Activated naive CD4-positive, alpha-beta T cell treated with anti-CD3 and anti-CD28 coated beads, Interleukin-2, amount 50 U/mL, for 72 hours (primary cell): ENCODE data around the gene CAPZA2. TPM values are rescaled to one million over a fixed set of nuclear protein-coding genes. Genes with fewer than 3 reads are reported as not detected.

Source experiments
- ATAC-seq, 2 donors: fragments of 150-1000 bp; cut with Tn5 transposase; 2 replicates each; pipeline ENCODE4 v1.10.0; 2021; ENCODE audit warnings: mild to moderate bottlenecking in 2 of 2, moderate library complexity in 2 of 2
- DNase-seq, 2 donors: peaks; one replicate each; pipeline ENCODE4 v3.0.0; 2021 to 2022; ENCODE audit warnings: low spot score in 2 of 2
- H3K27ac Mint-ChIP-seq, 2 donors: one replicate each; pipeline ENCODE4 v1.8.0; 2022; ENCODE audit warnings: mild to moderate bottlenecking in 2 of 2, mixed read lengths in 2 of 2
- H3K36me3 Mint-ChIP-seq, 2 donors: one replicate each; pipeline ENCODE4 v1.8.0; 2022; ENCODE audit warnings: mixed read lengths in 2 of 2
- H3K9me3 Mint-ChIP-seq, 2 donors: one replicate each; pipeline ENCODE4 v1.8.0; 2022; ENCODE audit warnings: mixed read lengths in 2 of 2
- total RNA-seq, 2 donors: library from RNA; stranded (reverse); gene quantifications; one replicate each; pipeline ENCODE4 v1.2.3, GENCODE V29; 2022

The CAPZA2 gene
- total RNA-seq, 2 donors from 2014 or later = 97.3 to 148 TPM

DNA sequence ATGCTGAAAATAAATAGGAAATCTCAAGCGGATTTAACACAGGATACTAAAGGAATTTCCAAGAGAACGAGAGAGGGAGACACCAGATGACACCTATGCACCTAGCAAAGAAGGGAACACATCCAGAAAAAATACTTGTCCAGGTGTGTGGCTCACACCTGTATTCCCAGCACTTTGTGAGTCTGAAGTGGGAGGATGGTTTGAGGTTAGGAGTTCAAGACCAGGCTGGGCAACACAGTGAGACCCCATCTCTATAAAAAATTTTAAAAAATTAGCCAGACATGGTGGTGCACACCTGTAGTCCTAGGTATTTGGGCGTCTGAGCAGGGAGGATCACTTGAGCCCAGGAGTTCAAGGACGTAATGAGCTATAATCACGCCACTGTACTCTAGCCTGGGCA is 11.2 kb upstream of the CAPZA2 start:
- no peaks in the 10 kb centered on the region for H3K36me3 Mint-ChIP-seq
- no peak overlapping the region for H3K27ac Mint-ChIP-seq
- DNase-seq (no peak), ATAC-seq (no peak)
- H3K9me3 Mint-ChIP-seq = no peaks in the 10 kb centered on the region

DNA sequence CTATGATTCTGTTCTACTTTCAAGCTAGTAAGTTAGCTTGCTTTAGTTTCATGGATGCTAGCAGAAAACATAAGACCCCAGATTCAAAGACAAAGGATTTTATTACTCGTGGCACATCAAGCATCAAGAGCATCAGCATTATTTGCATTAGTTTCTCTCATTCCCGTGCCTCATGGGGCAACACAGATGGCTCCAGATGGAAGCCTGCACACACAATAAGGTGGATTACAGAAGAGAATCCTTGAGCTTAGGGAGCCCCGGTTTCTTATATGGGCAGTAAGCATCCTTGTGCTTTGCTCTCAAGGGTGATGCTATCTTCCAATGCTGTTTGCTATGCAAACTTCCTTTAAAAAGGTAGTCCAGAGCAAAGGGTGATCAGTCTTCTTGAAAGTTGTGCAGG is 10.7 kb upstream of the CAPZA2 start:
- no peak overlapping the region for H3K27ac Mint-ChIP-seq
- no peaks in the 10 kb centered on the region for H3K36me3 Mint-ChIP-seq
- no peak for DNase-seq
- H3K9me3 Mint-ChIP-seq = no peaks in the 10 kb centered on the region
- ATAC-seq = no peak

DNA sequence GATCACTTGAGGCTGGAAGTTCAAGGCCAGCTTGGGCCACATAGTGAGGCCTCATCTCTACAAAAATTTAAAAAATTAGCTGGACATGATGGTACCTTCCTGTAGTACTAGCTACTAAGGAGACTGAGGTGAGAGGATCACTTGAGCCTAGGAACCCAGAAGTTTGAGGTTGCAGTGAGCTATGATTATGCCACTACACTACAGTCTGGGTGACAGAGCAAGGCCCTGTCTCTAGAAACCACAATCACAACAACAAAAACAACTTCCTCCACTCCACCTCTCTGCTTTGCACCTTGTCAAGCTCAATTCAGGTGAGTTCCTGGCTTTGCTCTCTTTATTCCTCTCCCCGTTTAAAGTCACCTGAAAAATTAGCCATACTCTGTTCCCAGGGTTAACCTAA is 8.3 kb upstream of the CAPZA2 start:
- Mint-ChIP-seq H3K36me3 (no peaks in the 10 kb centered on the region), H3K27ac (no peak overlapping the region), H3K9me3 (no peaks in the 10 kb centered on the region)
- ATAC-seq (no peak), DNase-seq (no peak)

DNA sequence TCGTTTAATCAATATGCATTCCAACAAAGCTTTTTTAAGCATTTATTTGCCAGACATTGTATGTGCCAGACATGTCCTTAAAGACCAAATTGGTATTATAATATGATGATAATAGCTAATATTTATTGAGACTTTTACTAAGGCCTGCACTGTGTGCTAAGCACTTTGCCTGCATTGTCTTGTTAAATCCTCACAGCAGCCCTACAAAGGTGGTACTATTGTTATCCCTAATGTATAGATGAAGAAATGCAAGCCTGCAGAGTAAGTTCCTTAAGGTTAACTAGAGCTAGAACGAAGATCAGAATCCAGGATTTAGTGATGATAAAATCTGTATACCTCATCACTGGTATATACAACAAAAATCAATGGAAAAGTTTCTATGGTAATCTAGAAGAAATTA is 5.3 kb upstream of the CAPZA2 start:
- DNase-seq (no peak), ATAC-seq (no peak)
- Mint-ChIP-seq H3K27ac (no peak overlapping the region), H3K9me3 (no peaks in the 10 kb centered on the region), H3K36me3 (no peaks in the 10 kb centered on the region)

DNA sequence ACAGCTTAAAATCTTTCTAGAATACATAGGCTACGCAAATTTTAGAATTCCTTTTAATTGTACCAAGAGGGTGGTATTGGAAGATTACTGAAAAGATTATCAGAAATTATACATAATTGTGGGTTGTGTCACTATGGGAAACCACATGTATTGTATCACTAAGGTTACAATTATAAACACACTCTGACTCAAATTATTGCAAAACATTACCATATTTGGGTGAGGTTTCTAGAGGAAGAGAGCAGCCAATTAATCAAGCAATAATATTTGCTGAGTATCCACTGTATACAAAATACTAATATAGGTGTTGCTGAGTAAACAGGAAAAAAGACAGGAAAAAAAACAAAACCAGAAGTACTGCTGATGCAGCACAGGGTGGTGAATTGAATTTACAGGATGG is 3.1 kb upstream of the CAPZA2 start:
- no peak for DNase-seq
- Mint-ChIP-seq H3K27ac (no peak overlapping the region), H3K9me3 (no peaks in the 10 kb centered on the region), H3K36me3 (peaks cover 8 to 12% of the 10 kb centered on the region in 2 donors)
- no peak for ATAC-seq

DNA sequence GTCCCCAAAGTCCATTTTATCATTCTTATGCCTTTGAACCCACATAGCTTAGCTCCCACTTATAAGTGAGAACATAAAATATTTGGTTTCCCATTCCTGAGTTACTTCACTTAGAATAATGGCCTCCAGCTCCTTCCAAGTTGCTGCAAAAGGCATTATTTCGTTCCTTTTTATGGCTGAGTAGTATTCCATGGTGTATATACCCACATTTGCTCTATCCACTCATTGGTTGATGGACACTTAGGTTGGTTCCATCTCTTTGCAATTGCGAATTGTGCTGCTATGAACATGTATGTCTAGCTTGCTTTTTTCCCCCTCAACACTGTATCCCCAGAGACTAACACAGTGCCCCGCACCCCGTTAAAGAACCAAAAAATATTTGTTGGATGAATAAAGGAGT is 670 bp upstream of the CAPZA2 start:
- Mint-ChIP-seq H3K9me3 (no peaks in the 10 kb centered on the region), H3K36me3 (peaks cover 8 to 12% of the 10 kb centered on the region in 2 donors), H3K27ac (peak overlapping the region; percentile 84 to 98)
- ATAC-seq = no peak
- no peak for DNase-seq

DNA sequence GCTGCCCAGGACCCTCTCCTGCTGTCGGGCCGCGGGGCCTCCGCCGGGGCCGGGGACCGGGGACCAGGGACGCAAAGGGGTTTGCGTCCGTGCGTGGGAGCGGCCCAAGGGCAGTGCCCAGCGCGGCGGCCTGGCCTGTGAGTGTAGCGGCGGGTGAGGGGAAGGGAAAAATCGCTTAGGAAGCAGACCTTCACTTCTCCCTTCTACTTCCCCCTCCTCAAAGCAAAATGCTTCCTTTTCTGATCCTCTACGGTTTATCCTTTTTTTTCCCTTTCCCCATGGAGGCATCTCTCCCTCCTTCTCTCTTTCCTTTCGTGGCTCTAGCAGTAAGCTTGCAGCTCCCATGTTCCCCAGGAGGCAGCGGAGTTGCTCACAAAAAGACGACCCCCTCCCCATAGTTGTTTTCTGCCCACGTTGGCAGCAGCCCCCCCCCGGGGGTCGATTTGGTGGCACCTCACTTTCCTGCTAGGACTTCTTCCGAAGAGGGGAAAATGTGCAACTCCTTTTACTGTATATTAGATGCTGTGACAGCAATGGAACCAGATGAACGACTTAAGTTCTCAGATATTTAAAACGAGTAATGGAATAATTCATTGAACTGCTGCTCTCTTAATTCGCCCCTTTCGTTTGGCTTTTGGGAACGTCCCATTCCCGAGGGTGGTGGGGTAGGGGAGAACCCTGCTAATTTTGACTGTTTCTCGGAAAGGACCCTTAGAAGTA is 724 bp downstream of the CAPZA2 start:
- H3K36me3 Mint-ChIP-seq = peaks cover 11 to 12% of the 10 kb centered on the region in 2 donors
- H3K9me3 Mint-ChIP-seq = no peaks in the 10 kb centered on the region
- peak overlapping the region; percentile 98 to 100 for H3K27ac Mint-ChIP-seq
- ATAC-seq (peak in 1 of 2 donors; percentile 27), DNase-seq (peak in 1 of 2 donors; percentile 22)

DNA sequence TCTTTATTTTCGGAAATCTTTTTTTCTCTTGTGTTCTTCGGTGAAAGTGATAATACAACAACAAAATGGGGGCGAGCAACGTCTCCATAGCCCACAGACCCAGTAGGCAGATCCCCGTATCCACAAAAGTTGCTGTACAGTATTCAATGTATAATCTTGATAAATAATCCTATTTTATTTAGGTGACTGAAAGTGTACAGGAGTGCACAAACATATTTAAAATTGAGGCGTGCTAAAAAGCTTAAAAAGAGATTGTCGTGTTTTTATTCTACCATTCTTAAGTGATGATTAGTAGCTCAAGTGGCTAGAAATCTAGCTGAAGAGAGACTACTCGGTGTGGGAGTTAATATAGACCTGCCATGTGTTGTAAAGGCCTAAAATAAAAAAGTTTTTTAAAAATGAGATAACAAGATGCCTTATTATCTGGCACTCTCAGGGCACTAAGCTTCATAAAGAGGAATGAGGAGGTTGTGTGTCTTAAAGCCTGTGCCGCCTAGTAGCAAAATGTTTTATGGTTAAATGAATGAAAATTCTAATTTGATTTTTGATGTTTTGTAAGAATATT is 1.6 kb downstream of the CAPZA2 start:
- H3K27ac Mint-ChIP-seq = peak overlapping the region; percentile 98 to 100

DNA sequence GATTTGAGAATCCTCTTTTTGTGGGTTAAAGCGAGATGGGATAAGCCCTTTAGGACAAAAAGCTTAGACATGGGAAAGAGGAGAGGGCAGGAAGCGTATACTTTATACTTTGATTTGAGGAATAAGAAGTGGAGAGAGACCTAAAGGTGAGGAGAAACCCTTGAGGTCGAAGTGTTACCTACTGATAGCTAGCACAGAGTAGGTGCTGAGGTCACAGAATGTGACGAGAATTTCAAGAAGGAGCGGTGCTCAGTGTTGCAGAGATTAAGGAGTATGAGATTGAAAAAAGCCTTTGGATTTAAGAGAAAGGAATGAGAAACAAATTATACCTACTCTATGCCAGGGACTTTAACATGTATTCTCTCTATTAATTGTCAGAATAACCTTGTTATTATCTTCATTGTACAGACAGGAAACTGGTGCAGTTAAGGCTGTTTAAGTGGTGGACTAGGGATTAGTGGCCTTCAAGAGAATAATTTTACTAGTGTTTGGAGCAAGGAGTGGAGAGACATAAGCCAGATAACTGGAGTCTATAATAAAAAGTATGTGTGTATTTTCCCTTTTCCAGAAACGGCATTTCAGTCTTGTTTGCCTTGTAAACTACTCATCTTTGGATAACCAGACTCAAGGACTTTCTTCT is 8.8 kb downstream of the CAPZA2 start:
- no peak for ATAC-seq
- peak overlapping the region; percentile 18 to 48 for H3K27ac Mint-ChIP-seq

More for the DNA sequence above, 1.6 kb downstream of the CAPZA2 start:
- DNase-seq (no peak), ATAC-seq (no peak)
- H3K9me3 Mint-ChIP-seq = no peaks in the 10 kb centered on the region
- H3K36me3 Mint-ChIP-seq = peaks cover 11 to 12% of the 10 kb centered on the region in 2 donors

DNA sequence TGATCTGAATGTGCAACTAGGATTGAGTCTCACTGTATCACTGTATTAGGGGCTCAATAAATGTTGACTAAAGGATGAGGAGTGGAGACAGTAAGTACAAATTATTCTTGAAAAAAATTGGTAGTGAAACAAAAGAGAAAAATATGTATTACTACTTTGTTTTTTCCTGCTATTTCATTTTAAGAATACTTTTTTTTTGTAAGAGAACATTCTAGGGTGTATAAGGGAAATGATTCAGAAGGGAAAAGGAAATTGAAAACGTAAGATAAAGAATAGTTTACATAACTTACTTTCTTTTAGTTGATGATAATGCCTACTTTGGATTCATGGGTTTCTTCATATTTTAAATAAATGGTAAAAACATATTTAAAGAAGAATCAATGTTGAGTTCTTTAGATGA is 9.6 kb downstream of the CAPZA2 start:
- ATAC-seq (peak in 1 of 2 donors; percentile 52), DNase-seq (no peak)
- H3K27ac Mint-ChIP-seq = peak overlapping the region; percentile 12 to 48
- H3K9me3 Mint-ChIP-seq = no peaks in the 10 kb centered on the region
- peaks cover 7 to 13% of the 10 kb centered on the region in 2 donors for H3K36me3 Mint-ChIP-seq

More for the DNA sequence above, 8.8 kb downstream of the CAPZA2 start:
- Mint-ChIP-seq H3K9me3 (no peaks in the 10 kb centered on the region), H3K36me3 (peaks cover 7 to 13% of the 10 kb centered on the region in 2 donors)
- no peak for DNase-seq

DNA sequence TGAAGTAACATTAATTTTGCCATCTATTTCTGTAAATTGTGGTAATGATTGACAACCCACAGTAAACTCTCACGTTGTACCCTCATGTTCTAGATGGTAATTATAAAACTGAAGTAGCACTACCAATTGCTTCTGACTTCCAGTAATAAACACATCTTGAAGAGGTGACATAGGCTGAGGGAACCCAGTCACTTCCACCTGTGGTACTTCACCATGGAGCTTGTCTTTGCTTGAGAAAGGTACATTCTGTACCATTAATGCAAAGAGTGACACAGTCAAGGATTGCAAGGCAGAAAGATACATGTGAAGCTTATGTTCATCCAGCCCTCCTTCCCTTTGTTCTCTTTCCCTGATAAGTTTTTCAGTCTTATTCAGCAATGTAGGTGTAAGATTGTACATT is 11.2 kb downstream of the CAPZA2 start:
- DNase-seq (no peak), ATAC-seq (no peak)
- no peak overlapping the region for H3K27ac Mint-ChIP-seq
- peaks cover 4 to 13% of the 10 kb centered on the region in 2 donors for H3K36me3 Mint-ChIP-seq
- no peaks in the 10 kb centered on the region for H3K9me3 Mint-ChIP-seq

DNA sequence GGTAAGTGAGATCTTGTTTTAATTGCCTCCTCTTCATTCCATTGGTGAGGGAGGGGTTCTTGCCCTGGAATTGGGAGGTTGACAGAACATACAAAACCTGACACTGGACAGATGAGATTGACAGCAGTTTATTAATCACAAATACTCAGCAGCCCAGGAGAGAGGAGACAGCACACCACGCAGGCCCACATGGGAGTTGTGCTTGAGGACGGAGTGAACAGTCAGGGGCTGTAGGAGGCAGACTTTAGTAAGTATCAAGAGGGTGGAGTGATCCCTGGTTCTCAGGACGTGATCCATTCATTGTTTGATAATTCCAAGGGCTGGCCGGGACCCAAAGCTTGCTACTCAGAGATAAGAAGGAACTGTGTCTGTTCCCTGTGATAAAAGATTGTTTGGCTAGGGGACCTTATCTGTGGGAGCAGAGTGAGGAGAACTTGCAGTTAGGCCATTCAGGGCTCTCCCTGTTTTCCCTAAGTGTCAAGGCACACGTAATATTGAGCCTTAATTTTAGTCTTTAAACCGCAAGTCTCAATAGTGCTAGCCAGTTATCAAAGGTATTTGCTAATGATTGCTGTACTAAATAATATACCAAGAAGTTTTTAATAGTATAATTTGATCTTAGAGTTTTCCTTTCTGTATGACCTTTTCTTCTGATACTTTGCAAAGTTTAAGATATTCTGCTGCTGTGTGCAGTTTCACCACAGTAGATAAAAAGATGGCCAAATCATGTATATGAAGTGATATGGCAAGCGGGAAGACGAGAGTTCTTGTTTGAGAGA is 14.5 kb downstream of the CAPZA2 start:
- ATAC-seq (no peak), DNase-seq (no peak)
- no peak overlapping the region for H3K27ac Mint-ChIP-seq
- H3K36me3 Mint-ChIP-seq = peaks cover 4 to 13% of the 10 kb centered on the region in 2 donors
- no peaks in the 10 kb centered on the region for H3K9me3 Mint-ChIP-seq

DNA sequence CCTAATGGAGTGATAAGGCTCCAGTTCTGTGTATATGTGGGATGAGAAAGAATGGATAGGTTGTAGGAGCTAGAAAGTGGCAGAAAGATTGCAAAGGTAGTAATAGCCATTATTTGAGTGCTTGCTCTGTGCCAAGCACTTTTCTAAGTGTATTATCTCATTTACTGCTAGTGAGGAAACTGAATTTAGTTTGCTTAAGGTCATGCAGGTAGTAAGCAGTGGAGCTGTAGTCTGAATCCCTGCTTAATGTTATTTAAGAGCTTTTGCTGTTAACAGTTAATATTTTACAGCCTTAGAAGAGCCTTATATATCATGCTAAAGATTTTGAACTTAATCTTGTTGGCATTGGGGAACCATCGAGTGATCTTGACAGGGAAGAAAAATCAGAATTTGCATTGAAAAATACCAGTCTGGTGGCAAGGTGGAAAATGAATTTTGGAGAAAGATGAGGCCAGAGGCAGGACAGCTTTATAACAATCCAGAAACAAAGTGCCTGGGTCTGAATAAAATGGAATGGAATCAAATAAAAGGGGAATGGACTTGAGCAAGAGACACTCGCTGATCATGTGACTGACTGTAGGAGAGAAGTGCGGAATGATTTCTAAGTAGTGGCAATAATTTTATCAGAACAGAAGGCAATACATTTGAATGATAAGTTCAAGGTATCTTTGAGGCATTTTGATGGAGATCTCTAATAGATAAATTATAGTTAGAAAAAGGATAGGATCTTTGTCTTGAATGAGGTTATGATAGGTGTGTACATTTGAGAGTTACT is 15.2 kb downstream of the CAPZA2 start:
- H3K27ac Mint-ChIP-seq = no peak overlapping the region
- no peak for ATAC-seq
- H3K36me3 Mint-ChIP-seq = peaks cover 4 to 13% of the 10 kb centered on the region in 2 donors
- H3K9me3 Mint-ChIP-seq = no peaks in the 10 kb centered on the region
- no peak for DNase-seq

DNA sequence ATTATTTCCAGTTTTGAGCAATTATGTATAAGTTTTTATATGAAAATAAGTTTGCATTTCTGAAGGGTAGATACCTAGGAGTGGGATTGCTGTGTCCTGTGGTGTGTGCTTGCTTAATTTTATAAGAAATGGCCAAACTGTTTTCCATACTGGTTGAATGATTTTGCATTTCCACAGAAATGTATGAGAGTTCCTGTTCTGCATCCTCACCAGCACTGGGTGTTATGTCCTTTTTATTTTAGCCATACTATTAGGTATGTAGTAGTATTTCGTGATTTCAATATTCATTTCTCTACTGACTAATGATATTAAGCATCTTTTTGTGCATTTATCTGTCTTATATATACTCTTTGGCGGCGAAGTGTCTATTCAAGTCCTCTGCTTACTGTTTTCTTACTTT is 22.3 kb downstream of the CAPZA2 start:
- no peak for ATAC-seq
- Mint-ChIP-seq H3K9me3 (no peaks in the 10 kb centered on the region), H3K36me3 (peaks cover 4 to 6% of the 10 kb centered on the region in 2 donors), H3K27ac (no peak overlapping the region)
- no peak for DNase-seq

DNA sequence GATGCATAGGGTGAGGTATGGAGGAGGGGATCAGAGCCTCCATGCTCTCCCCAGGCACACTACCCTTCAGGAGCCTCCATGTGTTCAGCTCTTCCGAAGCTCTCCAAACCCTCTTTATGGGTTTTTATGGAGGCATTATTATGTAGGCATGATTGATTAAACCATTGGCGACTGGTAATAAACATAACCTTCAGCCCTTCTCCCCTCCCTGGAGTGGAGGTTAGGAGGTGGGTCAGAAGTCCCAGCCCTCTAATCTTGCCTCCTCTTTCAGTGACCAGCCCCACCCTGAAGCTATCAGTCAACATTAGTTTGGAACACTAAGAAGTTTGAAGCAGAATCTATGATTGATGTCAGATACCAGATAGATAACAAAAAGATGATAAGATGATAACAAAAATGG is 23.3 kb downstream of the CAPZA2 start:
- Mint-ChIP-seq H3K36me3 (peaks cover 4 to 6% of the 10 kb centered on the region in 2 donors), H3K27ac (no peak overlapping the region), H3K9me3 (no peaks in the 10 kb centered on the region)
- ATAC-seq = no peak
- DNase-seq = no peak

DNA sequence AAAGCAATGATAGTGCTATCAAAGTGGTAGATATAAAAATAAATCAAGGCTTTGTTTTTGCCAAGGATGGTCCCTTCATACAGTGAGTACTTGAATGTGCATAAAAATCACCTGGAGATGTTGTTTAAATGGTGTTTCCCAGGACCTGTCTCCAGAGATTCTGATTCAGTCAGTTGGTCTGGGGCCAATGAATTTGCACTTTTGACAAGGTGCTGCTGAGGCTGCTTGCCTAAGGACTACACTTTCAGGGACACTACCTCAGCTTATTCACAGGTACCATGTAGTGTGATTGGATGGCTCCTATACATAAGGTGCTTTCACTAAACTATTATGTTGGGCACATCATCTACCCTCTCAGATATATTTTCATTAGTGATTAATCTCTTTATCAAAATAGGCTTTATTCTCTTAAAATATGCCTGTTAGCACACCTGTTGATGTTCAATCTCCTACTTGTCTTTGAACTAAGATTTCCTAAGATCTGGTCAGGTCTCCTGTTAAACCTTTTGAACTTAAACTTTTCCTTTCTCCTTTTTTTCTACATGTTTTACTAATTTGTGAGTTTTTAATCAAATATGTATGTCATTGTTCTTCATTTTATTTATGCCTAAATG is 24.3 kb downstream of the CAPZA2 start:
- peak overlapping the region in 1 of 2 donors; percentile 25 for H3K27ac Mint-ChIP-seq
- DNase-seq (no peak), ATAC-seq (no peak)
- H3K9me3 Mint-ChIP-seq = no peaks in the 10 kb centered on the region
- H3K36me3 Mint-ChIP-seq = peaks cover 4 to 6% of the 10 kb centered on the region in 2 donors
